HS-5 (cell line): Measurements from ENCODE around the gene CCNJL.
"Not testable (repeated sequence)": the region's sequence is repeated elsewhere in the genome, so short reads cannot be mapped to it uniquely, and the experiment has no call there.

Experiments used
- DNase-seq: peaks from one replicate; pipeline ENCODE4 v3.0.0-alpha.2; 2012; ENCODE audit warnings: low read depth

CCNJL gene

GRCh38 chr5:160312134-160312959 lies at the start of gene CCNJL:
Gene CCNJL, minus strand, starts transcription at chr5:160312564. Its CDS starts 641 bp downstream, at chr5:160311923.
- DNase-seq = no peak

GRCh38 chr5:160361624-160362228 lies 49.4 kb upstream of the CCNJL start:
- no peak for DNase-seq

- no peak for DNase-seq
Observed at GRCh38 chr5:160360310-160360709, 47.9 kb upstream of the CCNJL start.

GRCh38 chr5:160359816-160360215 lies 47.5 kb upstream of the CCNJL start:
- no peak for DNase-seq

- no peak for DNase-seq
Observed at GRCh38 chr5:160359242-160359641, 46.9 kb upstream of the CCNJL start.

GRCh38 chr5:160357861-160358411 lies 45.6 kb upstream of the CCNJL start:
- DNase-seq = no peak

- no peak for DNase-seq
Observed at GRCh38 chr5:160357394-160357793, 45.0 kb upstream of the CCNJL start.

- no peak for DNase-seq
Observed at GRCh38 chr5:160356550-160357347, 44.4 kb upstream of the CCNJL start.

- no peak for DNase-seq
Observed at GRCh38 chr5:160354666-160355065, 42.3 kb upstream of the CCNJL start.

GRCh38 chr5:160353379-160353778 lies 41.0 kb upstream of the CCNJL start:
- no peak for DNase-seq

GRCh38 chr5:160352308-160352707 lies 39.9 kb upstream of the CCNJL start:
- DNase-seq = no peak

- DNase-seq = no peak
Observed at GRCh38 chr5:160349935-160350303, 37.6 kb upstream of the CCNJL start.

- no peak for DNase-seq
Observed at GRCh38 chr5:160349249-160349934, 37.0 kb upstream of the CCNJL start.

- no peak for DNase-seq
Observed at GRCh38 chr5:160348080-160348479, 35.7 kb upstream of the CCNJL start.

- no peak for DNase-seq
Observed at GRCh38 chr5:160347448-160347847, 35.1 kb upstream of the CCNJL start.

GRCh38 chr5:160342413-160342941 lies 30.1 kb upstream of the CCNJL start:
- DNase-seq = peak; percentile 28

GRCh38 chr5:160341309-160341870 lies 29.0 kb upstream of the CCNJL start:
- no peak for DNase-seq

GRCh38 chr5:160340513-160340912 lies 28.1 kb upstream of the CCNJL start:
- not testable (repeated sequence) for DNase-seq

GRCh38 chr5:160339406-160340130 lies 27.2 kb upstream of the CCNJL start:
- no peak for DNase-seq

GRCh38 chr5:160334716-160335115 lies 22.4 kb upstream of the CCNJL start:
- DNase-seq = not testable (repeated sequence)

- DNase-seq = peak; percentile 49
Observed at GRCh38 chr5:160333721-160334120, 21.4 kb upstream of the CCNJL start.
